CD4-positive, alpha-beta T cell treated with Interleukin-21 for 1 hour (primary cell): ENCODE data around the gene RIPOR3.
"Not testable (repeated sequence)": the region's sequence is repeated elsewhere in the genome, so short reads cannot be mapped to it uniquely, and the experiment has no call there.

Experiments used
- DNase-seq: peaks from one replicate; pipeline ENCODE4 v3.0.0-alpha.2; 2020

Gene RIPOR3

GRCh38 chr20:50651676-50652075, 39.7 kb downstream of the RIPOR3 start:
- no peak for DNase-seq

GRCh38 chr20:50649590-50649989, 41.8 kb downstream of the RIPOR3 start:
- no peak for DNase-seq

GRCh38 chr20:50648651-50649050, 42.7 kb downstream of the RIPOR3 start:
- DNase-seq, result no peak

GRCh38 chr20:50646483-50646996, 44.8 kb downstream of the RIPOR3 start:
- no peak for DNase-seq

- DNase-seq, result no peak
Measured at GRCh38 chr20:50645253-50646068, 45.9 kb downstream of the RIPOR3 start.

DNA sequence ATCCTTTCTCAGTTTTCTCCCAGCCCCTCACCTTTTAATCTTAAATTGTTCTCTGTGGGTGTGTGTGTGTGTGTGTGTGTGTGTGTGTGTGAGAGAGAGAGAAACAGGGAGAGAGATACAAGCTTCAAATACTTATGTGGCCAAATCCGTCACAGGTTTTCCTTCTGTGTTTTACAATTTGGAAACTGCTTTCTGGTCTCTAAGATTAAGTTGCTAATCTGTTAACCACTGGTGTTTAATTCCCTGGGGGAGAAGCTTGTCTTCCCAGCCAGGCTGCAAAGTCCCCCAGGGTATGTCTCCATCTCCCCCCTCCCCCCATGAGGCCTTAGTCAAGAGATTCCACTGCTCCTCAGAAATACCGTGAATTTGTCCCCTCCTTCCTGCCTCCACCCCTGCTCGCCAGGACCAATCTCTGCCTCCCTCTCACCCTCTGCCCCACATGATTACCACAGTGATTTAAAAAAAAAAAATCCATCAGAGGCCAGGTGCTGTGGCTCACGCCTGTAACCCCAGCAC, 49.0 kb downstream of the RIPOR3 start:
- DNase-seq, result no peak

GRCh38 chr20:50641625-50642287, 49.6 kb downstream of the RIPOR3 start:
- DNase-seq, result not testable (repeated sequence)

- DNase-seq, result not testable (repeated sequence)
Measured at GRCh38 chr20:50639971-50640711, 51.2 kb downstream of the RIPOR3 start.

- not testable (repeated sequence) for DNase-seq
Measured at GRCh38 chr20:50638015-50638847, 53.1 kb downstream of the RIPOR3 start.

GRCh38 chr20:50636601-50637540, 54.5 kb downstream of the RIPOR3 start:
- DNase-seq, result no peak

- DNase-seq, result peak; percentile 31
Measured at GRCh38 chr20:50635676-50636600, 55.4 kb downstream of the RIPOR3 start.

DNA sequence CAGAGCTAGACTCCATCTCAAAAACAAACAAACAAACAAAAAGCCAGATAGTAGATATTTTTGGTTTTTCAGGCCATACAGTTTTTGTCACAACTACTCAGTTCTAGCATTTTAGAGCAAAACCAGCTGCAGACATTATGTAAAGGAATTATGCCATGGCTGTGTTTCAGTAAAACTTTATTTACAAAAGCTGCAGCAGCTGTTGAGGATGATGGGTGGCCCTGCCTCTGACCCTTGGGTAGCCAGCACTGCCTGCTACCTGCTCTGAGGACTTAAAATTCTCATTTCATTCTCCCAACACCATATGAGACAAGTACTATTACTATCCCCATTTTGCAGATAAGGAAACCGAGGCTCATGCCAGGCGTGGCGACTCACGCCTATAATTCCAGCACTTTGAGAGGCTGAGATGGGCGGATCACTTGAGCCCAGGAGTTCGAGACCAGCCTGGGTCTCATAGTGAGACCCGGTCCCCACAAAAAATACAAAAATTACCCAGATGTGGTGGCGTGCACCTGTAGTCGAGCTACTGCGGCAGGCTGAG, 56.3 kb downstream of the RIPOR3 start:
- no peak for DNase-seq

GRCh38 chr20:50634191-50634590, 57.2 kb downstream of the RIPOR3 start:
- DNase-seq, result no peak

GRCh38 chr20:50633361-50633760, 58.0 kb downstream of the RIPOR3 start:
- no peak for DNase-seq

GRCh38 chr20:50632701-50633100, 58.6 kb downstream of the RIPOR3 start:
- no peak for DNase-seq

DNA sequence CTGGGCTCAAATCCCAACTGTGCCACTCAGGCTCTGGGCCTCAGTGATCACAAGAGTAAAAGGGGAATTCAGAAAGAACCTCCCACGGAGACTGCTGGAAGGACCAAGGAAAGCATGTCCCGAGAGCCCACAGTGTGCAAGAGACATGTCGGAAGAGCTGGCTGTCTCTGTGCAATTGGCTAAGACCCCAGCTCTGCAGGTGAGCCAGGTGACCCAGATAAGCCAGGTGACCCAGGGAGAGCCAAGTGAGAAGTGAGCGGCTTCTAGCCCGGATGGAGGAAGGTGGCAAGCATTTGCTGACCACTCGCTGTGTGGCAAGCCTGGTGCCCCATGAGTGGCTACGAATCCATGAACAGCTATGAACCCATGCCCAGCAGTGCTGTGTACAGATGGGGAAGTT, 59.1 kb downstream of the RIPOR3 start:
- no peak for DNase-seq

GRCh38 chr20:50630578-50631263, 60.6 kb downstream of the RIPOR3 start:
- no peak for DNase-seq

DNA sequence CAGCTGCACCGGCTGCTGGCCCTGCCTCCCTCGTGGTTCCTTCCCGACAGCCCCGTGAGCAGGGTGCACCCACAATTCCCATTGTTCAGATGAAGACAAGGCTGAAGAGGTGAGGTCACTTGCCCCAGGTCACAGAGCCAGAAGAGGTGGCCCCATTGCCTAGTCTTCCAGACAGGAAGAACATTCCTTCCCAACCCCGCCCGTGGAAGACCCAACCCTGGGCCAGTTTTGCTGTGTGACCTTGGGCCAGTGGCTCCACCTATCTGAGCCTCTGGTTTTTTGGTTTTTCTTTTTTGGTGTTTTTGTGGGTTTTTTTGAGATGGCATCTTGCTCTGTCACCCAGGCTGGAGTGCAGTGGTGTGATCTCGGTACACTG, 61.7 kb downstream of the RIPOR3 start:
- no peak for DNase-seq
